ENCODE measurements around the gene LTBP3.

- TF ChIP-seq CTCF (IDR thresholded peaks at IDR 0.05; ENCODE audit: insufficient read depth, low read length, poor library complexity, severe bottlenecking) = no peak
- no peak for TF ChIP-seq EZH2phosphoT487 (conservative IDR thresholded peaks at IDR 0.05; ENCODE audit: low read length)
Observed at GRCh38 chr11:65501472-65502273, 56.5 kb downstream of the LTBP3 start.
